Muscle of leg (tissue), 11 donors: Measurements from ENCODE around the gene FAM210A. TPM values are rescaled to one million over a fixed set of nuclear protein-coding genes. Genes with fewer than 3 reads are reported as not detected.
A peak's percentile ranks its signal among the peaks of the same experiment; 100 is the strongest.

ENCODE experiments used
- DNase-seq: peaks from one replicate; pipeline ENCODE4 v3.0.0; 2013
- H3K27ac ChIP-seq: one replicate; pipeline ENCODE4 v1.5.1; 2013; ENCODE audit warnings: mild to moderate bottlenecking, low read length, control low read depth
- H3K27me3 ChIP-seq: one replicate; pipeline ENCODE4 v1.6.1; 2013; ENCODE audit warnings: low read length; ENCODE audit not compliant: control insufficient read depth, insufficient read depth
- H3K36me3 ChIP-seq: one replicate; pipeline ENCODE4 v1.6.1; 2013; ENCODE audit warnings: low read length; ENCODE audit not compliant: control insufficient read depth, insufficient read depth
- H3K4me1 ChIP-seq: one replicate; pipeline ENCODE4 v1.6.1; 2013; ENCODE audit warnings: low read length; ENCODE audit not compliant: control insufficient read depth, insufficient read depth
- H3K4me3 ChIP-seq: one replicate; pipeline ENCODE4 v1.5.1; 2013; ENCODE audit warnings: low read length, control low read depth
- H3K9me3 ChIP-seq: replicated peaks from 2 replicates; pipeline ENCODE4 v1.6.1; 2013; ENCODE audit warnings: low read depth, low read length; ENCODE audit not compliant: control insufficient read depth
- WGBS: methylation state at CpG from one replicate; pipeline ENCODE4 v1.1.5; 2013; ENCODE audit warnings: missing lambda C conversion rate; ENCODE audit not compliant: insufficient coverage; 5-methylcytosine and 5-hydroxymethylcytosine counted together
- polyA plus RNA-seq, 8 donors: library from polyadenylated mRNA; unstranded; fragments of 120-200 nt; gene quantifications; one replicate each; pipeline versions ENCODE4 v1.2.1 to v1.2.3, GENCODE V29; 2013; ENCODE audit warnings: inconsistent platforms in 1 of 8, low replicate concordance in 1 of 8; ENCODE audit not compliant: insufficient read length in 8 of 8, insufficient read depth in 1 of 8
- total RNA-seq: library from RNA; stranded (reverse); fragments of 120-200 nt; gene quantifications from one replicate; pipeline ENCODE4 v1.2.4, GENCODE V29; 2013

The FAM210A gene
- total and polyA plus RNA-seq, 9 donors, result 20.9 to 30.3 (median 24.6) TPM

DNA sequence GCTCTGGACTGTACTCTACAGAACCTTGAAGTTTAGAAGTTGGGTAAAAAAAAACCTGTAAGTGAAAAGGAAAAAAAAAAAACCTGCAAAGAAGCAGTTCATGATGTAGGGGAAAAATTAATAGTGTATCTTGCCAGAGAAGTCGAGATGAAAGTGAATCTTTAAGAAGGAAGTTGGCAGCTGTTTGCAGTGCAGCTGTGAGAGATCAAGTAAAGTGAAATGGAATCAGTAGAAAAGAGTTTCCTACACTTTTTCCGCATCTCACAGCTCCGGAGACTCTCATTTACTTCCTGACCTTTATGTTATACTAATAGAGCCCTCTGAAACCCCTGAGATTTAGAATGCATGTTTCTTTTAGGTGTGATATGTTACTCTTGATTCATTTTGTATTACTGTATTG lies 19.3 kb upstream of the FAM210A start:
- no peak overlapping the region for H3K4me3 ChIP-seq
- H3K27me3 ChIP-seq, result no peaks in the 10 kb centered on the region
- peaks cover 4% of the 10 kb centered on the region for H3K4me1 ChIP-seq
- peak; percentile 92 for DNase-seq
- peaks cover 43% of the 10 kb centered on the region for H3K36me3 ChIP-seq
- H3K27ac ChIP-seq, result no peak overlapping the region
- H3K9me3 ChIP-seq, result no peaks in the 10 kb centered on the region
- 63% methylated on average over 1 of the region's 3 CpGs for whole genome bisulfite sequencing

GRCh38 chr18:13735681-13736080 lies 9.3 kb upstream of the FAM210A start:
- H3K27ac ChIP-seq, result no peak overlapping the region
- H3K36me3 ChIP-seq, result peaks cover 20% of the 10 kb centered on the region
- H3K4me1 ChIP-seq, result no peaks in the 10 kb centered on the region
- DNase-seq, result no peak
- H3K4me3 ChIP-seq, result no peak overlapping the region
- no peaks in the 10 kb centered on the region for H3K9me3 ChIP-seq
- no peaks in the 10 kb centered on the region for H3K27me3 ChIP-seq
- whole genome bisulfite sequencing, result no CpG with 5 or more reads among the region's 2 CpGs

GRCh38 chr18:13730481-13730880 lies 4.1 kb upstream of the FAM210A start:
- Histone ChIP-seq H3K9me3 (no peaks in the 10 kb centered on the region), H3K4me3 (no peak overlapping the region), H3K27me3 (no peaks in the 10 kb centered on the region), H3K27ac (no peak overlapping the region), H3K4me1 (peaks cover 5% of the 10 kb centered on the region), H3K36me3 (peaks cover 3% of the 10 kb centered on the region)
- DNase-seq, result no peak
- no CpG with 5 or more reads among the region's 1 CpG for WGBS

DNA sequence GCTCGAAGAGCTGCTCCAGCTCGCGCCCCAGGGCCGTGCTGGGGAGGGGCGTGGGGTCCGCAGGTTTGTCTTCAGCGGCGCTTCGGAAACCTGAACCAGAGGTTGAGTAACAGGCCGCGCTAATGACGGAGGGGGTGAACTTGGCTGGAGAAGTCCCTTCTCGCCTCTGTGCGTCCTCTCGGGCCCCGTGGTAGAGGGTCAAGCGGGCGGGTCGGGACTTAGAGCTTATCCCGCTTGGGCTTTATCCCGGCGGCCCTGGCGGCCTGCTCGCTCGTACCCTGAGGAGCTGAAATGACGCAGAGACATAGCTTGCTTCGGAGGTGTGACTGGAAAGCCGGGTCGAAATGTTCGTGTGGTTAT lies 594 bp upstream of the FAM210A start:
- Histone ChIP-seq H3K27ac (peak overlapping the region; percentile 97), H3K4me1 (peaks cover 6% of the 10 kb centered on the region), H3K27me3 (no peaks in the 10 kb centered on the region), H3K4me3 (peak overlapping the region; percentile 91), H3K36me3 (peaks cover 3% of the 10 kb centered on the region), H3K9me3 (no peaks in the 10 kb centered on the region)
- no peak for DNase-seq
- under 1% methylated on average over 26 of the region's 30 CpGs for WGBS

GRCh38 chr18:13725566-13726231 lies 659 bp downstream of the FAM210A start:
- Histone ChIP-seq H3K27ac (peak overlapping the region; percentile 42), H3K4me1 (peaks cover 6% of the 10 kb centered on the region), H3K9me3 (no peaks in the 10 kb centered on the region), H3K27me3 (no peaks in the 10 kb centered on the region), H3K4me3 (peak overlapping the region; percentile 91), H3K36me3 (peaks cover 3% of the 10 kb centered on the region)
- DNase-seq, result peak; percentile 35
- under 1% methylated on average over 21 of the region's 35 CpGs for WGBS

DNA sequence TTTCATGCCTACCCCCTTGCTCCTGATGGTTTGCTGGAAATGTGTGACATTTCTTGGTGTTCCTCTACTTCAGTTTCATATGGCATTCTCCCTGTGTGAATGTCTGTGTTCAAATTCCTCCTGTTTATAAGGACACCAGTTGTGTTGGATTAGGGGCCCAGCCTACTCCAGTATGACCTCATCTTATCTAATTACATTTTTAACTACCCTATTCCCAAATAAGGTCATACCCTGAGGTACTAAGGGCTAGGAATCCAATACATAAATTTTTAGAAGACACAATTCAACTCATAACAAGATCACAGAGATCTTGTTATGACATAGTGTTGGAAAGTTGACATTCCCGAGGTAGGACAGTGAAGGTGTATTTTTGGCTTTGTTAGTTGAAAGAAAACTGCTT lies 5.5 kb downstream of the FAM210A start:
- peaks cover 6% of the 10 kb centered on the region for H3K9me3 ChIP-seq
- H3K36me3 ChIP-seq, result no peaks in the 10 kb centered on the region
- H3K4me3 ChIP-seq, result no peak overlapping the region
- DNase-seq, result no peak
- WGBS, result no CpG with 5 or more reads among the region's 1 CpG
- H3K27me3 ChIP-seq, result no peaks in the 10 kb centered on the region
- H3K27ac ChIP-seq, result no peak overlapping the region
- peaks cover 4% of the 10 kb centered on the region for H3K4me1 ChIP-seq

GRCh38 chr18:13720123-13720522 lies 6.2 kb downstream of the FAM210A start:
- H3K27ac ChIP-seq, result no peak overlapping the region
- no peaks in the 10 kb centered on the region for H3K4me1 ChIP-seq

DNA sequence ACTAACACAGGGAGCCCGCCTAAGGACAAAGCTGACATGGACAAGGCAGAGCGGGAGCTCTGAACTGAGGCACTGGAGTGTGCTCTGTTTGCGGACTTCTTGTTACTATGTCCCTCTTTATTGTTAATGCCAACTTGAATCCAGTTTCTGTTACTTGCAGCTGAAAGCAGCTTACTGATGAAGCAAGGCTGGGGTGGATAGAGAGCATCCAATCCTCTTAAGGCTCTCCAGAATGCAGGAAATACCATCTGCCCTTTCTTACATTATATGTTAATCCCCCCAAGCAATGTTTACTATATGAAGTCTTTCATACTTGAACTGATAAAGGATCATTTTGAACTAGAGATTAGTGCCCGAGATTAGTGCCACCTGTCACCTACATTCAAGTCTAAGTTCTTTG lies 9.4 kb downstream of the FAM210A start:
- WGBS, result 100% methylated on average over 2 of the region's 4 CpGs
- peaks cover 6% of the 10 kb centered on the region for H3K9me3 ChIP-seq
- no peak for DNase-seq

More at GRCh38 chr18:13720123-13720522, 6.2 kb downstream of the FAM210A start:
- H3K4me3 ChIP-seq, result no peak overlapping the region
- H3K27me3 ChIP-seq, result no peaks in the 10 kb centered on the region
- WGBS, result no CpG with 5 or more reads among the region's 1 CpG
- no peaks in the 10 kb centered on the region for H3K36me3 ChIP-seq
- peaks cover 6% of the 10 kb centered on the region for H3K9me3 ChIP-seq
- no peak for DNase-seq

GRCh38 chr18:13715330-13715729 lies 11.0 kb downstream of the FAM210A start:
- Histone ChIP-seq H3K9me3 (peaks cover 6% of the 10 kb centered on the region), H3K27me3 (no peaks in the 10 kb centered on the region), H3K4me1 (no peaks in the 10 kb centered on the region), H3K4me3 (no peak overlapping the region), H3K36me3 (no peaks in the 10 kb centered on the region), H3K27ac (no peak overlapping the region)
- DNase-seq, result no peak
- no CpG with 5 or more reads among the region's 2 CpGs for WGBS

More for the DNA sequence above, 9.4 kb downstream of the FAM210A start:
- Histone ChIP-seq H3K27me3 (no peaks in the 10 kb centered on the region), H3K36me3 (no peaks in the 10 kb centered on the region), H3K4me3 (no peak overlapping the region), H3K27ac (no peak overlapping the region), H3K4me1 (no peaks in the 10 kb centered on the region)

DNA sequence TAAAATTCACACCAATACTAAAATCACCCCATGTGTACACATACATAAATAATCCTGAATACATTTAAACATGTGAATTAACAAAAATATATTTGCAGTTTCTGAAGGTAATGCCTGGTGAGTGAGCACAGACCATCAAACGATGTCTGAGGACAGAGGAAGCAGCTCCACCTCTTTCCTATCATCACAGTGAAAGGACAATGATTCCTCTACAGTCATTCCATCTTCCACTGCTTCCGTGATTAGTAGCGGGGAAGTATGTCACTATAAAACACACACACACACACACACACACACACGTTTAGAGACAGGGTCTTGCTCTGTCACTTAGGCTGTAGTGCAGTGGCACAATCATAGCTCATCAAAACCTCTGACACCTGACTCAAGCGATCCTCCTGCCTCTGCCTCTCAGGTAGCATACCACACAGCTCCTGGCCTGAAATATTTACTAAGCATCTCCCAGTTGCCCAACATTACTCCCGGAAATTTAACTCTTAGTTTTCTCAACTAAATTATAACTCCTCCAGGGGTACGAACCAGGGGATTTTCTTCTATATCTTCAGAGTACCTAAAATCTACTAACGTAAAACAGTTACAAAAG lies 12.8 kb downstream of the FAM210A start:
- Histone ChIP-seq H3K9me3 (peaks cover 7% of the 10 kb centered on the region), H3K36me3 (no peaks in the 10 kb centered on the region), H3K27me3 (no peaks in the 10 kb centered on the region), H3K27ac (no peak overlapping the region), H3K4me3 (no peak overlapping the region), H3K4me1 (no peaks in the 10 kb centered on the region)
- 73% methylated on average over 2 of the region's 8 CpGs for WGBS
- no peak for DNase-seq
